Smooth muscle cell (in vitro differentiated cells): Measurements from ENCODE around the gene PFN1. TPM values are rescaled to one million over a fixed set of nuclear protein-coding genes. Genes with fewer than 3 reads are reported as not detected.

ENCODE experiments used
- DNase-seq: peaks from one replicate; lab custom pipeline; 2025; ENCODE audit not compliant: unreplicated experiment; lab: John Stamatoyannopoulos, UW
- H2AFZ ChIP-seq: fragments of 200-600 bp; sonication (generic); 2 replicates; pipeline ENCODE4 v1.6.0; 2016; ENCODE audit warnings: antibody characterized with exemption, low read depth, mild to moderate bottlenecking
- H3F3A ChIP-seq: fragments of 200-600 bp; sonication (generic); 2 replicates; pipeline ENCODE4 v1.6.0; 2017; ENCODE audit warnings: antibody characterized with exemption, low read depth
- H3K27ac ChIP-seq: fragments of 200-600 bp; sonication (generic); 2 replicates; pipeline ENCODE4 v1.5.1; 2016; ENCODE audit warnings: low read depth, mild to moderate bottlenecking
- H3K27me3 ChIP-seq: fragments of 200-600 bp; sonication (generic); 2 replicates; pipeline ENCODE4 v1.6.1; 2016; ENCODE audit warnings: low read depth, mild to moderate bottlenecking
- H3K36me3 ChIP-seq: fragments of 200-600 bp; sonication (generic); 2 replicates; pipeline ENCODE4 v1.5.1; 2016; ENCODE audit warnings: low read depth
- H3K4me1 ChIP-seq: fragments of 200-600 bp; sonication (generic); 2 replicates; pipeline ENCODE4 v1.5.1; 2016; ENCODE audit warnings: low read depth
- H3K4me2 ChIP-seq: fragments of 200-600 bp; sonication (generic); 2 replicates; pipeline ENCODE4 v1.6.0; 2016; ENCODE audit warnings: mild to moderate bottlenecking
- H3K4me3 ChIP-seq: fragments of 200-600 bp; sonication (generic); 2 replicates; pipeline ENCODE4 v1.5.1; 2016; ENCODE audit warnings: mild to moderate bottlenecking
- H3K79me2 ChIP-seq: fragments of 200-600 bp; sonication (generic); 2 replicates; pipeline ENCODE4 v1.6.0; 2016; ENCODE audit warnings: low read depth, mild to moderate bottlenecking
- H3K9ac ChIP-seq: fragments of 200-600 bp; sonication (generic); 2 replicates; pipeline ENCODE4 v1.6.0; 2016; ENCODE audit warnings: low read depth
- H3K9me3 ChIP-seq: fragments of 200-600 bp; sonication (generic); replicated peaks from 2 replicates; pipeline ENCODE4 v1.5.1; 2016; ENCODE audit warnings: low read depth
- H4K20me1 ChIP-seq: fragments of 200-600 bp; sonication (generic); 2 replicates; pipeline ENCODE4 v1.6.0; 2016; ENCODE audit warnings: low read depth
- CTCF ChIP-seq: fragments of 200-600 bp; sonication (generic); IDR thresholded peaks from 2 replicates; pipeline ENCODE4 v1.5.1; 2017; ENCODE audit warnings: borderline replicate concordance, mild to moderate bottlenecking, antibody characterized with exemption; ENCODE audit not compliant: insufficient read depth, poor library complexity, severe bottlenecking
- WGBS: methylation state at CpG from one replicate; pipeline ENCODE4 v1.1.7; 2016; ENCODE audit warnings: low lambda C conversion rate; 5-methylcytosine and 5-hydroxymethylcytosine counted together
- microRNA-seq: library from miRNA; unstranded; fragments of <30 nt; microRNA quantifications from one replicate; pipeline ENCODE4, GENCODE V29; 2016; ENCODE audit warnings: borderline number of aligned reads
- polyA plus RNA-seq: library from polyadenylated mRNA; unstranded; fragments of >200 nt; fragmentation: Nextera tagmentation; extraction: Ambion mirVana; gene quantifications from 2 replicates; pipeline ENCODE4 v1.2.1, GENCODE V29; 2016
- small RNA-seq: library from RNA; depleted of rRNA; stranded (forward); fragments of <200 nt; gene quantifications from one replicate; pipeline ENCODE3, GENCODE V24; 2014
- total RNA-seq: library from RNA; depleted of rRNA; stranded (reverse); fragments of >200 nt; gene quantifications from 2 replicates; pipeline ENCODE4 v1.2.3, GENCODE V29; 2014

PFN1 gene
- total and polyA plus RNA-seq, 2 experiments from 2014 or later, result 838 to 1,485 TPM

- DNase-seq, result no peak
- Histone ChIP-seq H3K79me2 (no peaks in the 10 kb centered on the region), H3K4me1 (no peaks in the 10 kb centered on the region), H3F3A (peaks cover 6% of the 10 kb centered on the region), H3K36me3 (no peaks in the 10 kb centered on the region), H4K20me1 (no peaks in the 10 kb centered on the region), H2AFZ (no peak overlapping the region), H3K27ac (no peak overlapping the region), H3K27me3 (no peaks in the 10 kb centered on the region), H3K4me2 (no peak overlapping the region), H3K4me3 (no peak overlapping the region), H3K9ac (no peak overlapping the region), H3K9me3 (no peaks in the 10 kb centered on the region)
- TF ChIP-seq CTCF, result no peak
- WGBS, result 98% methylated on average over 10 of the region's 10 CpGs
These were observed 51.1 kb downstream of the PFN1 start for GRCh38 chr17:4897198-4897687.

GRCh38 chr17:4896332-4897197, 51.8 kb downstream of the PFN1 start:
- Histone ChIP-seq H3K9me3 (no peaks in the 10 kb centered on the region), H3K79me2 (no peaks in the 10 kb centered on the region), H4K20me1 (no peaks in the 10 kb centered on the region), H2AFZ (no peak overlapping the region), H3K36me3 (no peaks in the 10 kb centered on the region), H3K27ac (no peak overlapping the region), H3K9ac (no peak overlapping the region), H3K4me1 (no peaks in the 10 kb centered on the region), H3K4me2 (no peak overlapping the region), H3F3A (no peaks in the 10 kb centered on the region), H3K27me3 (no peaks in the 10 kb centered on the region), H3K4me3 (no peak overlapping the region)
- DNase-seq, result no peak
- 96% methylated on average over 27 of the region's 27 CpGs for WGBS
- TF ChIP-seq CTCF, result no peak

GRCh38 chr17:4895657-4896331, 52.5 kb downstream of the PFN1 start:
- no peaks in the 10 kb centered on the region for H3K9me3 ChIP-seq
- no peaks in the 10 kb centered on the region for H3K36me3 ChIP-seq
- H3F3A ChIP-seq, result no peaks in the 10 kb centered on the region
- no peak overlapping the region for H3K4me3 ChIP-seq
- DNase-seq, result no peak
- no peak for TF ChIP-seq CTCF
- H2AFZ ChIP-seq, result no peak overlapping the region
- H3K27me3 ChIP-seq, result no peaks in the 10 kb centered on the region
- no peak overlapping the region for H3K9ac ChIP-seq
- no peak overlapping the region for H3K4me2 ChIP-seq
- H4K20me1 ChIP-seq, result no peaks in the 10 kb centered on the region
- 80% methylated on average over 20 of the region's 27 CpGs for WGBS
- no peaks in the 10 kb centered on the region for H3K79me2 ChIP-seq
- H3K4me1 ChIP-seq, result no peaks in the 10 kb centered on the region
- no peak overlapping the region for H3K27ac ChIP-seq

Small RNAs within 50 kb of the gene (microRNA-seq; reads per million reads assigned to microRNA genes)
- gene MIR6864 (not detected), gene MIR6865 (not detected)

Small RNAs within 50 kb of the gene (small RNA-seq; reads per million reads assigned to genes)
- gene MIR6864 (0.11 reads per million), gene MIR6865 (0.16 reads per million)

Other genes with a start within 250 kb of the PFN1 start
- 11.6 and 32.0 TPM in 2 replicates for gene PELP1, start 244.4 kb downstream of the PFN1 start, total RNA-seq
- 31.1 and 33.6 TPM in 2 replicates for gene PELP1, start 244.4 kb downstream of the PFN1 start, polyA plus RNA-seq
- gene ARRB2, start 237.9 kb downstream of the PFN1 start, total RNA-seq, result 1.1 and 4.0 TPM in 2 replicates
- gene ARRB2, start 237.9 kb downstream of the PFN1 start, polyA plus RNA-seq, result 6.6 and 7.6 TPM in 2 replicates
- 10.9 and 25.0 TPM in 2 replicates for gene MED11, start 217.1 kb downstream of the PFN1 start, total RNA-seq
- gene MED11, start 217.1 kb downstream of the PFN1 start, polyA plus RNA-seq, result 20.4 and 34.1 TPM in 2 replicates
- not detected in 2 replicates for gene ZMYND15, start 208.7 kb downstream of the PFN1 start, total RNA-seq
- gene ZMYND15, start 208.7 kb downstream of the PFN1 start, polyA plus RNA-seq, result 0.54 TPM in 1 of 2 replicates, not detected in the other
- 2.4 and 3.2 TPM in 2 replicates for gene CXCL16, start 208.6 kb downstream of the PFN1 start, total RNA-seq
- 2.3 and 9.2 TPM in 2 replicates for gene CXCL16, start 208.6 kb downstream of the PFN1 start, polyA plus RNA-seq
- not detected in 2 replicates for gene TM4SF5, start 176.6 kb downstream of the PFN1 start, total RNA-seq
- not detected in 2 replicates for gene TM4SF5, start 176.6 kb downstream of the PFN1 start, polyA plus RNA-seq
- not detected in 2 replicates for gene VMO1, start 162.2 kb downstream of the PFN1 start, total RNA-seq
- gene VMO1, start 162.2 kb downstream of the PFN1 start, polyA plus RNA-seq, result 0.44 and 0.94 TPM in 2 replicates
- gene GLTPD2, start 159.6 kb downstream of the PFN1 start, total RNA-seq, result not detected in 2 replicates
- 0.82 and 0.89 TPM in 2 replicates for gene GLTPD2, start 159.6 kb downstream of the PFN1 start, polyA plus RNA-seq
- 139 and 162 TPM in 2 replicates for gene PSMB6, start 152.4 kb downstream of the PFN1 start, total RNA-seq
- gene PSMB6, start 152.4 kb downstream of the PFN1 start, polyA plus RNA-seq, result 434 and 438 TPM in 2 replicates
- gene PLD2, start 141.4 kb downstream of the PFN1 start, total RNA-seq, result 19.9 and 20.3 TPM in 2 replicates
- 9.9 and 26.4 TPM in 2 replicates for gene PLD2, start 141.4 kb downstream of the PFN1 start, polyA plus RNA-seq
- 25.3 and 26.6 TPM in 2 replicates for gene MINK1, start 115.2 kb downstream of the PFN1 start, total RNA-seq
- 26.8 and 40.3 TPM in 2 replicates for gene MINK1, start 115.2 kb downstream of the PFN1 start, polyA plus RNA-seq
- gene C17orf107, start 49.0 kb downstream of the PFN1 start, total RNA-seq, result 5.0 and 9.9 TPM in 2 replicates
- 10.7 and 14.1 TPM in 2 replicates for gene C17orf107, start 49.0 kb downstream of the PFN1 start, polyA plus RNA-seq
- 1.7 and 4.3 TPM in 2 replicates for gene CHRNE, start 45.4 kb downstream of the PFN1 start, total RNA-seq
- gene CHRNE, start 45.4 kb downstream of the PFN1 start, polyA plus RNA-seq, result 0.83 and 2.7 TPM in 2 replicates
- gene GP1BA, start 16.3 kb downstream of the PFN1 start, total RNA-seq, result not detected in 2 replicates
- 0.07 and 0.41 TPM in 2 replicates for gene GP1BA, start 16.3 kb downstream of the PFN1 start, polyA plus RNA-seq
- gene SLC25A11, start 8.5 kb downstream of the PFN1 start, total RNA-seq, result 29.9 and 39.3 TPM in 2 replicates
- 64.9 and 67.5 TPM in 2 replicates for gene SLC25A11, start 8.5 kb downstream of the PFN1 start, polyA plus RNA-seq
- 23.7 and 39.6 TPM in 2 replicates for gene RNF167, start 8.3 kb downstream of the PFN1 start, total RNA-seq
- 59.4 and 61.6 TPM in 2 replicates for gene RNF167, start 8.3 kb downstream of the PFN1 start, polyA plus RNA-seq
- gene ENO3, start 2.6 kb upstream of the PFN1 start, total RNA-seq, result 2.4 and 5.9 TPM in 2 replicates
- 13.1 and 14.5 TPM in 2 replicates for gene ENO3, start 2.6 kb upstream of the PFN1 start, polyA plus RNA-seq
- 59.8 and 70.7 TPM in 2 replicates for gene SPAG7, start 19.3 kb upstream of the PFN1 start, total RNA-seq
- gene SPAG7, start 19.3 kb upstream of the PFN1 start, polyA plus RNA-seq, result 187 and 192 TPM in 2 replicates
- 5.1 and 11.8 TPM in 2 replicates for gene CAMTA2, start 39.1 kb upstream of the PFN1 start, total RNA-seq
- gene CAMTA2, start 39.1 kb upstream of the PFN1 start, polyA plus RNA-seq, result 26.2 and 33.0 TPM in 2 replicates
- gene INCA1, start 49.0 kb upstream of the PFN1 start, total RNA-seq, result 0.36 TPM in 1 of 2 replicates, not detected in the other
- 1.4 TPM in 2 replicates for gene INCA1, start 49.0 kb upstream of the PFN1 start, polyA plus RNA-seq
- gene KIF1C, start 49.4 kb upstream of the PFN1 start, total RNA-seq, result 20.9 and 22.3 TPM in 2 replicates
- gene KIF1C, start 49.4 kb upstream of the PFN1 start, polyA plus RNA-seq, result 36.2 and 52.3 TPM in 2 replicates
- gene SLC52A1, start 86.9 kb upstream of the PFN1 start, total RNA-seq, result 0.31 and 1.7 TPM in 2 replicates
- gene SLC52A1, start 86.9 kb upstream of the PFN1 start, polyA plus RNA-seq, result 0.21 and 0.31 TPM in 2 replicates
- 0.22 and 0.27 TPM in 2 replicates for gene ZFP3, start 129.9 kb upstream of the PFN1 start, total RNA-seq
- 0.13 and 0.56 TPM in 2 replicates for gene ZFP3, start 129.9 kb upstream of the PFN1 start, polyA plus RNA-seq
- gene ZNF232, start 163.3 kb upstream of the PFN1 start, total RNA-seq, result 11.2 and 12.5 TPM in 2 replicates
- 12.8 and 13.0 TPM in 2 replicates for gene ZNF232, start 163.3 kb upstream of the PFN1 start, polyA plus RNA-seq
- gene USP6, start 167.5 kb upstream of the PFN1 start, total RNA-seq, result 0.09 TPM in 1 of 2 replicates, not detected in the other
- 0.08 and 0.09 TPM in 2 replicates for gene USP6, start 167.5 kb upstream of the PFN1 start, polyA plus RNA-seq
- 2.7 and 7.2 TPM in 2 replicates for gene ZNF594, start 243.3 kb upstream of the PFN1 start, total RNA-seq
- gene ZNF594, start 243.3 kb upstream of the PFN1 start, polyA plus RNA-seq, result 1.00 and 2.8 TPM in 2 replicates